Measurements from ENCODE around the gene SYCE3. TPM values are rescaled to one million over a fixed set of nuclear protein-coding genes. Genes with fewer than 3 reads are reported as not detected.
A peak's percentile ranks its signal among the peaks of the same experiment; 100 is the strongest.

SYCE3 gene
- total RNA-seq, 1 donor = not detected

GRCh38 chr22:50579752-50580151 is 17.0 kb upstream of the SYCE3 start:
- H3K79me2 ChIP-seq (ENCODE audit: insufficient read depth, low read length) = peaks cover 13% of the 10 kb centered on the region
- no peak overlapping the region for H3K27ac ChIP-seq (ENCODE audit: low read depth, low read length)
- no peak overlapping the region for H3K4me2 ChIP-seq (ENCODE audit: insufficient read depth, low read length)
- H3K27me3 ChIP-seq (ENCODE audit: insufficient read depth, low read length) = no peaks in the 10 kb centered on the region
- H3K4me3 ChIP-seq (ENCODE audit: insufficient read depth, low read length) = no peak overlapping the region
- H3K9me3 ChIP-seq (ENCODE audit: low read depth, low read length) = no peaks in the 10 kb centered on the region
- no peak overlapping the region for H2AFZ ChIP-seq (ENCODE audit: low read length)
- no peak for TF ChIP-seq CTCF (IDR thresholded peaks at IDR 0.05; ENCODE audit: extremely low read depth, low read depth, low read length)
- DNase-seq (ENCODE audit: insufficient read length, low spot score, missing footprints) = peak; percentile 73
- peaks cover 7% of the 10 kb centered on the region for H3K36me3 ChIP-seq (ENCODE audit: insufficient read depth, low read length)
- peaks cover 25% of the 10 kb centered on the region for H3K4me1 ChIP-seq (ENCODE audit: insufficient read depth, low read length)
- no peaks in the 10 kb centered on the region for H4K20me1 ChIP-seq (ENCODE audit: insufficient read depth, low read length)

- no peak overlapping the region for H3K27ac ChIP-seq (ENCODE audit: low read depth, low read length)
- peak overlapping the region; percentile 55 for H3K4me3 ChIP-seq (ENCODE audit: insufficient read depth, low read length)
- peak overlapping the region; percentile 55 for H3K4me2 ChIP-seq (ENCODE audit: insufficient read depth, low read length)
- H3K27me3 ChIP-seq (ENCODE audit: insufficient read depth, low read length) = no peaks in the 10 kb centered on the region
- DNase-seq (ENCODE audit: insufficient read length, low spot score, missing footprints) = no peak
- no peak for TF ChIP-seq CTCF (IDR thresholded peaks at IDR 0.05; ENCODE audit: extremely low read depth, low read depth, low read length)
- H3K4me1 ChIP-seq (ENCODE audit: insufficient read depth, low read length) = peaks cover 25% of the 10 kb centered on the region
- no peak overlapping the region for H2AFZ ChIP-seq (ENCODE audit: low read length)
- H3K79me2 ChIP-seq (ENCODE audit: insufficient read depth, low read length) = peaks cover 13% of the 10 kb centered on the region
- no peaks in the 10 kb centered on the region for H4K20me1 ChIP-seq (ENCODE audit: insufficient read depth, low read length)
- H3K9me3 ChIP-seq (ENCODE audit: low read depth, low read length) = no peaks in the 10 kb centered on the region
- peaks cover 7% of the 10 kb centered on the region for H3K36me3 ChIP-seq (ENCODE audit: insufficient read depth, low read length)
Measured at GRCh38 chr22:50578776-50579310, 16.1 kb upstream of the SYCE3 start.

- no peaks in the 10 kb centered on the region for H4K20me1 ChIP-seq (ENCODE audit: insufficient read depth, low read length)
- peak; percentile 96 for DNase-seq (ENCODE audit: insufficient read length, low spot score, missing footprints)
- H3K4me3 ChIP-seq (ENCODE audit: insufficient read depth, low read length) = peak within 1 kb of the TSS; percentile 55
- no peaks in the 10 kb centered on the region for H3K9me3 ChIP-seq (ENCODE audit: low read depth, low read length)
- no peak within 1 kb of the TSS for H2AFZ ChIP-seq (ENCODE audit: low read length)
- peak within 1 kb of the TSS; percentile 55 for H3K4me2 ChIP-seq (ENCODE audit: insufficient read depth, low read length)
- H3K27me3 ChIP-seq (ENCODE audit: insufficient read depth, low read length) = no peaks in the 10 kb centered on the region
- H3K79me2 ChIP-seq (ENCODE audit: insufficient read depth, low read length) = peaks cover 8% of the 10 kb centered on the region
- peaks cover 7% of the 10 kb centered on the region for H3K36me3 ChIP-seq (ENCODE audit: insufficient read depth, low read length)
- no peak within 1 kb of the TSS for H3K27ac ChIP-seq (ENCODE audit: low read depth, low read length)
- no peak for TF ChIP-seq CTCF (IDR thresholded peaks at IDR 0.05; ENCODE audit: extremely low read depth, low read depth, low read length)
- peaks cover 18% of the 10 kb centered on the region for H3K4me1 ChIP-seq (ENCODE audit: insufficient read depth, low read length)
Measured at GRCh38 chr22:50577987-50578775, 15.5 kb upstream of the SYCE3 start, which contains the start of gene CPT1B. Gene CPT1B (minus strand): TSS chr22:50578427. CDS start chr22:50577915, 512 bp downstream.

GRCh38 chr22:50577697-50577986 is 14.9 kb upstream of the SYCE3 start:
- H2AFZ ChIP-seq (ENCODE audit: low read length) = no peak overlapping the region

More at GRCh38 chr22:50577697-50577986, 14.9 kb upstream of the SYCE3 start:
- no peak overlapping the region for H3K4me3 ChIP-seq (ENCODE audit: insufficient read depth, low read length)
- H3K4me2 ChIP-seq (ENCODE audit: insufficient read depth, low read length) = no peak overlapping the region
- no peak overlapping the region for H3K27ac ChIP-seq (ENCODE audit: low read depth, low read length)
- peaks cover 7% of the 10 kb centered on the region for H3K36me3 ChIP-seq (ENCODE audit: insufficient read depth, low read length)
- peak; percentile 30 for DNase-seq (ENCODE audit: insufficient read length, low spot score, missing footprints)
- no peaks in the 10 kb centered on the region for H3K9me3 ChIP-seq (ENCODE audit: low read depth, low read length)
- peaks cover 18% of the 10 kb centered on the region for H3K4me1 ChIP-seq (ENCODE audit: insufficient read depth, low read length)
- TF ChIP-seq CTCF (IDR thresholded peaks at IDR 0.05; ENCODE audit: extremely low read depth, low read depth, low read length) = no peak
- H4K20me1 ChIP-seq (ENCODE audit: insufficient read depth, low read length) = no peaks in the 10 kb centered on the region
- H3K27me3 ChIP-seq (ENCODE audit: insufficient read depth, low read length) = no peaks in the 10 kb centered on the region
- H3K79me2 ChIP-seq (ENCODE audit: insufficient read depth, low read length) = peaks cover 8% of the 10 kb centered on the region
